GM19193 (cell line): ENCODE data around the gene UST.

Experiments
- POLR2A ChIP-seq: IDR thresholded peaks from 4 replicates; pipeline ENCODE4 v1.6.1; 2011; ENCODE audit not compliant: insufficient read depth, insufficient read length; ENCODE audit errors: extremely low read depth

The UST gene

DNA sequence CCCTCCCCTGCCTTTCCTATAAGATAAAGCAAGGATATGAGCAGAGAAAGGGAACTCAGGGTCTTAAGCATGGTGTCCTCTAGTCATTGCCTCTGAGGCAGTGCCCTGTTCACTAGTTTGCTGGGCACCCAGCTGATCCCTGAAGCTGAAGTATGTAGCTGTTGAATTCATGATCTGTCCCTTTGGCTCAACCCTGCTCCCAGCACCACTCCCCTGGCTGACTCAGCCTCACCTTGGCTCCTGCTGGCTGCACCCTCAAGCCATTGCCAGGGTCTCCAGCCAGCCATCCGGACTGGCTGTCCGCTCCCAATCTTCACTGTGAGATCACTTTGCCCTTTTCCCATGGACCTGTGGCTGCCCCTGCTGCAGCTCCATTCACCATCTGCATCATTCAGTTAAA, 25.9 kb upstream of the UST start:
- no peak for TF ChIP-seq POLR2A

- TF ChIP-seq POLR2A = no peak
Measured at GRCh38 chr6:148723484-148723883, 23.3 kb upstream of the UST start.

DNA sequence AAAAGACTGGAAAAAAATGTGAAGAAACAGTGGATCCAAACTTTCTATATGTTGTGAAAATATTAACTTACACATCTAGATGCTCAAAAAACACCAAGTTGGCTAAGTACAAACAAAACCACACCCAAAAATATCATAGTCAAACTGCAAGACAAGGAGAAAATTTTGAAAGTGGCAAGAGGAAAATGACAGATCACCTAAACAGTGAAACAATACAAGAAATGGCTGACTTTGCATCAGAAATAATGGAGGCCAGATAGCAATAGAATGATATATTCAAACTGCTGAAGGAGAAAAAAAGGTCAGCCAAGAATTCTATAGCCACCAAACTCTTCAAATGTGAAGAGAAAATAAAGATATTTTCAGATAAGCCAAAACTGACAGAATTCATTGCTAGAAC, 22.4 kb upstream of the UST start:
- TF ChIP-seq POLR2A = no peak

DNA sequence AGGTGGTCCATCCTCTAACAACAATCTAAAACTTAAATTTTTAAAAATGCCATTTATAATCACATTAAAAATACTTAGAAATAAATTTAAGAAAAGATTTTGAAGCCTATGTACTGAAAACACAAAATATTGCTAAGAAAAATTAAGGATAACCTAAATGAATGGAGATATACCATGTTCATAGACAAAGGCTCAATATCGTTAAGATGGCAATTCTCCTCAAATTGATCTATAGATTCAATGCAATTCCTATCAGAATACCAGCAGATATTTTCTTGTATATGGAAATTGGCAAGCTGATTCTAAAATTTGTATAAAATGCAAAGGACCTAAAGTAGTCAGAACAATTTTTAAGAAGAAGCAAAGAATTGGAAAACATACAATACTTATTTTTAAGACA, 19.7 kb upstream of the UST start:
- TF ChIP-seq POLR2A = no peak

GRCh38 chr6:148735989-148736388, 10.8 kb upstream of the UST start:
- no peak for TF ChIP-seq POLR2A

DNA sequence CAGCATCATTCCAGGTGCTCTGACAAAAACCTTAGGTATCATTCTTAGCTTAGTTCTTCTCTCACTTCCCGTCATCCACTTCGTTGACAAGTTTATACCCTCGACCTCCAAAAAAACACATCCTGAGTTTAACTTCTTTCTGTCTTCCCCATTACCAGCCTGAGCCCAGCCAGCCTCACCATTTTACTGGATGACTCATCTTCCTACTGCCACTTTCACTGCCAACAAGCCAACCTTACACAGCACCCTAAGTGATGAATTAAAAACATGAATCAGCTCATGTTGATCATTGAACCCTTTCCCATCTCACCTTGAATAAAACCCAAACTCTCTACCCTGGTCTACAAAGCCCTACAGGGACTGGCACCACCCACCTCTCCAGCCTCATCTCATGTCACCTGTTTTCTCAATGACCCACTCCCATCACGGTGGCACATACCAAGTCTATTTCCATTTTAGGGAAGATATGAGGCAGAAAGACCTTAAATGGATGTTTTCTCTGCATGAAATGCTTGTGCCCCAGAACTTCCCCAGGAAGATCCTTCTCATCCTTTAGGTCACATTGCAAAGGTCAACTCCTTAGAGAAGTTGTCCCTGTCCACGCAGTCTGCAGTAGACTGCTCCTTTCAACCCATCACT, 9.9 kb upstream of the UST start:
- TF ChIP-seq POLR2A = no peak

- no peak for TF ChIP-seq POLR2A
Measured at GRCh38 chr6:148737806-148738205, 9.0 kb upstream of the UST start.

DNA sequence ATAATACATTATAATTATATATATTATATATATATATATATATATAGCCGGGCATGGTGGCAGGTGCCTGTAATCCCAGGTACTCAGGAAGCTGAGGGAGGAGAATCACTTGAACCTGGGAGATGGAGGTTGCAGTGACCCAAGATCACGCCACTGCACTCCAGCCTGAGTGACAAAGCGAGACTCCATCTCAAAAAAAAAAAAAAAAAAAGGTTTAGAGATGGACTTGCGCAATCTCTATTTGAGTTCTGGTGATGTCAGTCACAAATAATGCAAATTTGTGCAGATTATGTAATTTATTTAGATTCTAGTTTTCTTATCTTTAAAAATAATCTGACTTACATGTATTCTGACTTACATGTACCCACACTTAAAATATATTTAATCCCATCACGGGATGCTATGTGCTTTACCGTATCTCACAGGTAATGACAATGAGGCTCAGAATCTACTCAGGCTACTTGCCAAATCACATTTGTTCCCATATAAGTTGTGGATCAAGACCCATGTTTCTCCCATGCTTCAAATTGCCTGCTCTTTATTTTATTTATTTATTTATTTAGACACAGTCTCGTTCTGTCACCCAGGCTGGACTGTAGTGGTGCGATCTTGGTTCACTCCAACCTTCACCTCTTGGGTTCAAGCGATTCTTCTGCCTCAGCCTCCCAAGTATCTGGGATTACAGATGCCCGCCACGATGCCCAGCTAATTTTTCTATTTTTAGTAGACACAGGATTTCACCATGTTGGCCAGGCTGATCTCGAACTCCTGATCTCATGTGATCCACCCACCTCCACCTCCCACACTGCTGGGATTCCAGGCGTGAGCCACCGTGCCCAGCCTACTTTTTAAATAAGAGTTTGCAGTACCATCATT, 7.6 kb upstream of the UST start:
- no peak for TF ChIP-seq POLR2A

- no peak for TF ChIP-seq POLR2A
Measured at GRCh38 chr6:148739822-148740128, 7.1 kb upstream of the UST start.

- no peak for TF ChIP-seq POLR2A
Measured at GRCh38 chr6:148743476-148743875, 3.4 kb upstream of the UST start.

DNA sequence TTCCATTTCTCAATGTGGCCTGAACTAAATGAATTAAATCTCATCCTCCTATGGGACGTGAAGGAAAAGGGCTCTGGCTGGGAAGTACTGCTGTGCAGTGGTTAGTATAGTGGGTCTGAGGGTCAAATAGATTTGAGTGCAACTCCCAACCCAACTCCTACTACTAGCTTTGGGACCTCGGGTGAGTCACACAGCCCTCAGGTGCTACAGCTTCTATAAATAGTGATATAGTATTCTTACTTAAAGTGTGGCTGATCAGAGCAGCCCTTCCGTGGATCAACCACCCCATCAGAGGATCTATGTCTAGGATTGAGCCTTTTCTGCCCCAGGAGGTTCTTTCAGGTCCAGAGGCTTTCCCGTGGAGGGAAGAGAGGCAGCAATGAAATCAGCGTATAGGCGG, 904 bp upstream of the UST start:
- no peak for TF ChIP-seq POLR2A

GRCh38 chr6:148747145-148747470, 278 bp downstream of the UST start:
- TF ChIP-seq POLR2A = no peak

GRCh38 chr6:148747471-148748165, 788 bp downstream of the UST start:
- TF ChIP-seq POLR2A = no peak

DNA sequence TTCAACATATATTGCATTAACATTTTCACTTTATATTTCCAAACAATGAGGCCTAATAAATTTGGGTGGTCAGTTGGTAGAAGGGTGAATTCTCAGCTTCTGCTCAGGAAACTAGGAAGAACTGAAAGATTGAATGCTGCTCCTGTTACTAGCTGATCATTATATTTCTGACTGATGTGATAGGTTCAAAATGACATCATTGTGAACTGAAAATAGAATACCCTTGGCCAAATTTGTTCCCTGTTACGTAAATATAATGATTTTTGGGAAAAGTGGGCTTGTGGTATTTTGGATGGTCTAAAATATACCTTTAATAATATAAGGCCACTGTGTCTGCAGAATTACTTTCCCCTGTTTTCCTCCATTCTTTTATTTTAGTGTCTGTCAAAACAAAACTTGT, 2.8 kb downstream of the UST start:
- no peak for TF ChIP-seq POLR2A

DNA sequence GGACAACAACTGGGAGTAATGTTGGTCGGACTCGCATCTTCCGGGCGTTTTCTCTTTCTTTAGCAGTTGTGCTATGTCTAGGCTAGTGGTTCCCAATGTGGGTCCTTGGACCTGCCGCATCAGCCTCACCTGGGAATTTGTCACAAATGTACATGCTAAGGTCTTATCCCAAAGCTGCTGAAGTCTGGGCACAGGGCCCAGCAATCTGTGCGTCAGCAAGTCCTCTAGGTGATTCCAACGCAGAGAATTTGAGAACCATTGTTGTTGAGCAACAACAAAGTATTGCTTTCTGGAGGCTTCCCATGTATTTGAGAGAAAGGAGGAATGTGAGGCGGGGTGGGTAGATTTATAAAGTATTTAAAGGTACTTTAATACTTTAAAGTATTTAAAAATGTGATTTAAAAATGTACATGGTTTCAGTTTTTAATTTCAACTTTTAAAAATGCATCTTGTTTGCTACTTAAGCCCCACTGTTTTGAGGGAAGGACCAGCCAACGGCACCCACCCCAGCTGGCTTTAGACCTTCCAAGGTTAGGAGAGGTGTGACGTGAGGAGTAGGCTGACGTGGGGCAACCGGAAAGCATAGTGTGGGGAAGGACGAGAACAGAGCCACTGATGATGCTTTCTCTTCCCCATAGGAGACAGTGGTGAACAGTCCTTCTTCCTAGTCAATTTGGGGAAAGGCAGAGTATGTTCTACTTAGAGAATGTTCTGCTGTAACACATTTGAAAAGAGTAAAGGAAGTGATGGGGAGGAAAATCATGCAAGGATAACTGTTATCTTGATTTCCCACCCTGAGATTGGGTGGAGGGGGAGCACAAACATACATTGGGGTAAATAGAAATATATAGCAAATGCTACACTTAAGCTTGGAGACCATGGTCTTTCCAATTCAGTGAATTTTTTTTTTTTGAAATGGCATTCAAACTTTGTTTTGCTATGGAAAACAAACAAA, 4.3 kb downstream of the UST start:
- no peak for TF ChIP-seq POLR2A
